ENCODE measurements around the gene ACSF3. TPM values are rescaled to one million over a fixed set of nuclear protein-coding genes. Genes with fewer than 3 reads are reported as not detected.
"Not testable (repeated sequence)": the region's sequence is repeated elsewhere in the genome, so short reads cannot be mapped to it uniquely, and the experiment has no call there.

Gene ACSF3
- total RNA-seq, 1 donor from 2014 or later, result 14.5 TPM

- Histone ChIP-seq H4K20me1 (ENCODE audit: low read depth) (no peaks in the 10 kb centered on the region), H3K4me3 (peak overlapping the region; percentile 7), H3K27ac (no peak overlapping the region), H3K27me3 (peaks cover 67% of the 10 kb centered on the region), H3K9me3 (ENCODE audit: low read depth) (no peaks in the 10 kb centered on the region), H2AFZ (replicated peaks) (no peak overlapping the region), H3K4me1 (no peaks in the 10 kb centered on the region), H3K4me2 (peak overlapping the region; percentile 60), H3F3A (ENCODE audit: low read depth) (peaks cover 19% of the 10 kb centered on the region), H3K79me2 (ENCODE audit: low read depth) (no peaks in the 10 kb centered on the region), H3K9ac (no peak overlapping the region), H3K36me3 (no peaks in the 10 kb centered on the region)
- no peaks in the 10 kb centered on the region for H3K9me3 Mint-ChIP-seq
- H3K27me3 Mint-ChIP-seq (ENCODE audit: insufficient read depth, low read depth), result peaks cover 30% of the 10 kb centered on the region
- H3K4me3 Mint-ChIP-seq, result no peak overlapping the region
- peak; percentile 1 for DNase-seq (ENCODE audit: low spot score)
- H3K27ac Mint-ChIP-seq, result no peak overlapping the region
- no peaks in the 10 kb centered on the region for H3K36me3 Mint-ChIP-seq
- H3K4me1 Mint-ChIP-seq, result no peaks in the 10 kb centered on the region
- TF ChIP-seq CTCF (IDR thresholded peaks at IDR 0.05), result no peak
- no peak for TF ChIP-seq EZH2phosphoT487 (IDR thresholded peaks at IDR 0.05)
- TF ChIP-seq EZH2 (IDR thresholded peaks at IDR 0.05), result no peak
Observed at GRCh38 chr16:89191901-89192185, 98.2 kb downstream of the ACSF3 start.

DNA sequence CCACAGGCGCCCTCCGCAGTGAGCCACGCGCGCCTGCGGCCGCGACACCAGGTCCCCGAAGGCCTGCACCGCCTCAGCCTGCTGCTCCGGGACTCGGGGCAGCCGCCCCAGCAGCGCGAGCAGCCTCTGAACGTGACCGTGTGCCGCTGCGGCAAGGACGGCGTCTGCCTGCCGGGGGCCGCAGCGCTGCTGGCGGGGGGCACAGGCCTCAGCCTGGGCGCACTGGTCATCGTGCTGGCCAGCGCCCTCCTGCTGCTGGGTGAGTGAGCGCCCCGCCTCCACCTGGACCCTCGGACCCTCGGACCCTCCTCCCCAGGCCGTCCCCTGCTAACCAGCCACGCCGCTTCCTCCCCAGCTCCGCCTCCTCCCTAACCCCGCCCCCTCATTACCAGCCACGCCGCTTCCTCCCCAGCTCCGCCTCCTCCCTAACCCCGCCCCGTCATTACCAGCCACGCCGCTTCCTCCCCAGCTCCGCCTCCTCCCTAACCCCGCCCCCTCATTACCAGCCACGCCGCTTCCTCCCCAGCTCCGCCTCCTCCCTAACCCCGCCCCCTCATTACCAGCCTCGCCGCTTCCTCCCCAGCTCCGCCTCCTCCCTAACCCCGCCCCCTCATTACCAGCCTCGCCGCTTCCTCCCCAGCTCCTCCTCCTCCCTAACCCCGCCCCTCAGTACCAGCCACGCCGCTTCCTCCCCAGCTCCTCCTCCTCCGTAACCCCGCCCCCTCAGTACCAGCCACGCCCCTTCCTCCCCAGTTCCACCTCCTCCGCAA lies 98.7 kb downstream of the ACSF3 start:
- Histone ChIP-seq H3K27me3 (peaks cover 71% of the 10 kb centered on the region), H3K4me3 (peak overlapping the region; percentile 7), H3K4me2 (peak overlapping the region; percentile 60), H3F3A (ENCODE audit: low read depth) (peaks cover 14% of the 10 kb centered on the region)
- H3K27me3 Mint-ChIP-seq (ENCODE audit: insufficient read depth, low read depth), result peaks cover 28% of the 10 kb centered on the region
- H3K36me3 ChIP-seq; H3K9me3 Mint-ChIP-seq; H3K27ac Mint-ChIP-seq; H3K27ac ChIP-seq; H3K36me3 Mint-ChIP-seq; H3K4me1 ChIP-seq; H2AFZ ChIP-seq (replicated peaks); H3K9me3 ChIP-seq (ENCODE audit: low read depth); H3K4me1 Mint-ChIP-seq; H3K79me2 ChIP-seq (ENCODE audit: low read depth); H3K4me3 Mint-ChIP-seq; H4K20me1 ChIP-seq (ENCODE audit: low read depth); H3K9ac ChIP-seq: not testable (repeated sequence)
- DNase-seq (ENCODE audit: low spot score), result peak; percentile 67
- TF ChIP-seq EZH2phosphoT487 (IDR thresholded peaks at IDR 0.05) (peak; percentile 58), EZH2 (IDR thresholded peaks at IDR 0.05) (peak; percentile 54)

DNA sequence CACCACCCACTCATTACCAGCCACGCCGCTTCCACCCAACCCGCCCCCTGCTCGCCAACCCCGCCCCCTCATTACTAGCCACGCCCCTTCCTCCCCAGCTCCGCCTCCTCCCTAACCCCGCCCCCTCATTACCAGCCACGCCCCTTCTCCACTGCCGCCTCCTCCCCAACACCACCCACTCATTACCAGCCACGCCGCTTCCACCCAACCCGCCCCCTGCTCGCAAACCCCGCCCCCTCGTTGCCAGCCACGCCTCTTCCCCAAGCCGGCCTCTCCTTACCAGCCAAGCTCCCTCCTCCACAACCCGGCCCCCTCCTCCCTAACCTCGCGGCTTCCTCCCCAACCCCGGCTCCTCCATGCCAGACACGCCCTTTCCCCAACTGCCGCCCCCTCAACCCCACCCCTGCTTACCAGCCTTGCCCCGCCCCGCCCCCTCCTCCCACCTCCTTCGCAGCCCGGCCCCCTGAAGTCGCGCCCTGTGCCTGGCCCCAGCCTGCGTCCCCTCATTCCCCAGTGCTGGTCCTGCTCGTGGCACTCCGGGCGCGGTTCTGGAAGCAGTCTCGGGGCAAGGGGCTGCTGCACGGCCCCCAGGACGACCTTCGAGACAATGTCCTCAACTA lies 99.4 kb downstream of the ACSF3 start:
- H3K4me1 Mint-ChIP-seq, result no peaks in the 10 kb centered on the region
- H3K9me3 ChIP-seq (ENCODE audit: low read depth), result no peaks in the 10 kb centered on the region
- H3K4me3 ChIP-seq, result no peak overlapping the region
- no peaks in the 10 kb centered on the region for H3K79me2 ChIP-seq (ENCODE audit: low read depth)
- H3K4me3 Mint-ChIP-seq, result no peak overlapping the region
- peaks cover 74% of the 10 kb centered on the region for H3K27me3 ChIP-seq
- no peaks in the 10 kb centered on the region for H3K36me3 Mint-ChIP-seq
- H3K4me1 ChIP-seq, result no peaks in the 10 kb centered on the region
- H3K36me3 ChIP-seq, result no peaks in the 10 kb centered on the region
- TF ChIP-seq EZH2phosphoT487 (IDR thresholded peaks at IDR 0.05), result no peak
- TF ChIP-seq EZH2 (IDR thresholded peaks at IDR 0.05), result no peak
- no peak for TF ChIP-seq CTCF (IDR thresholded peaks at IDR 0.05)
- no peaks in the 10 kb centered on the region for H3K9me3 Mint-ChIP-seq
- peaks cover 27% of the 10 kb centered on the region for H3K27me3 Mint-ChIP-seq (ENCODE audit: insufficient read depth, low read depth)
- H3K27ac Mint-ChIP-seq, result no peak overlapping the region
- no peak overlapping the region for H2AFZ ChIP-seq (replicated peaks)
- no peak overlapping the region for H3K27ac ChIP-seq
- peak; percentile 63 for DNase-seq (ENCODE audit: low spot score)
- H3K4me2 ChIP-seq, result no peak overlapping the region
- H4K20me1 ChIP-seq (ENCODE audit: low read depth), result no peaks in the 10 kb centered on the region
- no peak overlapping the region for H3K9ac ChIP-seq
- peaks cover 11% of the 10 kb centered on the region for H3F3A ChIP-seq (ENCODE audit: low read depth)

All from neural progenitor cell (in vitro differentiated cells).